HEK293 (cell line): ENCODE results near the gene CFAP73.

Experiments
- CTCF ChIP-seq: fragments of 450-650 bp; formaldehyde crosslinking; IDR thresholded peaks from 2 replicates; pipeline ENCODE4 v1.5.1; 2016; ENCODE audit warnings: missing biosample characterization, missing genetic modification characterization
- HOXC10 ChIP-seq: sonication (generic); formaldehyde crosslinking; IDR thresholded peaks from 2 replicates; pipeline ENCODE4 v1.8.1; 2023; ENCODE audit warnings: mild to moderate bottlenecking, missing genetic modification reagents
- HOXD13 ChIP-seq: sonication (generic); formaldehyde crosslinking; IDR thresholded peaks from 2 replicates; pipeline ENCODE4 v1.8.0; 2022; ENCODE audit warnings: missing genetic modification reagents, borderline replicate concordance
- ZNF280C ChIP-seq: fragments of 450-650 bp; formaldehyde crosslinking; IDR thresholded peaks from 2 replicates; pipeline ENCODE4 v1.5.1; 2016; ENCODE audit warnings: missing biosample characterization, missing genetic modification characterization
- ZNF341 ChIP-seq: fragments of 450-650 bp; formaldehyde crosslinking; IDR thresholded peaks from 2 replicates; pipeline ENCODE4; 2016; ENCODE audit warnings: low read depth, missing biosample characterization, missing genetic modification characterization
- ZNF791 ChIP-seq: fragments of 450-650 bp; formaldehyde crosslinking; IDR thresholded peaks from 2 replicates; pipeline ENCODE4 v1.5.1; 2016; ENCODE audit warnings: missing biosample characterization, missing genetic modification characterization

- TF ChIP-seq CTCF (tag by site-specific recombination) (no peak), ZNF280C (no peak), ZNF341 (no peak), ZNF791 (tag by site-specific recombination) (no peak), HOXC10 (CRISPR knock-in tag) (no peak), HOXD13 (CRISPR knock-in tag) (no peak)
Measured at GRCh38 chr12:113163030-113163360, 13.5 kb downstream of the CFAP73 start.
